HepG2 (cell line): ENCODE data around the gene JAK1. TPM values are rescaled to one million over a fixed set of nuclear protein-coding genes. Genes with fewer than 3 reads are reported as not detected.

Source experiments
- ARNT2 ChIP-seq: sonication (generic); formaldehyde crosslinking; IDR thresholded peaks from 2 replicates; pipeline ENCODE4 v1.8.0; 2022; ENCODE audit warnings: mild to moderate bottlenecking, low read depth, missing genetic modification reagents, moderate library complexity
- FOXM1 ChIP-seq: sonication (generic); formaldehyde crosslinking; IDR thresholded peaks from 2 replicates; pipeline ENCODE4 v1.5.0; 2020; ENCODE audit warnings: missing genetic modification reagents
- KDM4B ChIP-seq: sonication (generic); formaldehyde crosslinking; IDR thresholded peaks from 2 replicates; pipeline ENCODE4 v1.4.0; 2020; ENCODE audit warnings: missing genetic modification reagents
- MEF2D ChIP-seq: sonication (generic); formaldehyde crosslinking; IDR thresholded peaks from 2 replicates; pipeline ENCODE4 v1.5.1; 2020; ENCODE audit warnings: mild to moderate bottlenecking, missing genetic modification reagents
- ZNF317 ChIP-seq: sonication (generic); formaldehyde crosslinking; IDR thresholded peaks from 2 replicates; pipeline ENCODE4 v1.5.0; 2020; ENCODE audit warnings: mild to moderate bottlenecking, missing genetic modification reagents
- polyA plus RNA-seq, 8 experiments: library from polyadenylated mRNA; depleted of rRNA in 3 of 8; stranded (reverse) in 7 of 8; unstranded in 1 of 8; fragments of >200 nt; fragmentation: Illumina TruSeq in 4 of 8; extraction: Trizol in 4 of 8; gene quantifications; 2 replicates each; pipeline versions ENCODE4 v1.2.1 to v1.2.3, GENCODE V29; 2011 to 2016; ENCODE audit warnings: low read depth in 4 of 8, missing spikeins in 1 of 8, mixed read lengths in 1 of 8; ENCODE audit not compliant: insufficient read depth in 1 of 8
- total RNA-seq, 5 experiments: library from RNA; depleted of rRNA; stranded (reverse); fragments of >200 nt; fragmentation: Illumina TruSeq; extraction: Trizol; gene quantifications; 2 replicates each; pipeline ENCODE4 v1.2.3, GENCODE V29; 2016; ENCODE audit warnings: low read depth in 1 of 5
- TF ChIP-seq, protein P1 (sequence below): sonication (generic); formaldehyde crosslinking; IDR thresholded peaks from 2 replicates; pipeline ENCODE4 v1.4.0; 2020; ENCODE audit warnings: missing genetic modification reagents
- TF ChIP-seq, protein P2 (sequence below): sonication (generic); formaldehyde crosslinking; IDR thresholded peaks from 2 replicates; pipeline ENCODE4 v1.4.0; 2020; ENCODE audit warnings: missing genetic modification reagents, borderline replicate concordance
- TF ChIP-seq, protein P3 (sequence below): sonication (generic); formaldehyde crosslinking; IDR thresholded peaks from 2 replicates; pipeline ENCODE4 v1.8.1; 2023; ENCODE audit warnings: mild to moderate bottlenecking, missing genetic modification reagents
- TF ChIP-seq, protein P4 (sequence below), 2 experiments: IDR thresholded peaks; 2 replicates each; pipeline ENCODE4 v1.6.1; 2011 to 2012; ENCODE audit warnings: low read length in 2 of 2, borderline replicate concordance in 1 of 2, low read depth in 1 of 2, mild to moderate bottlenecking in 1 of 2, moderate library complexity in 1 of 2
- TF ChIP-seq, protein P5 (sequence below): sonication (generic); formaldehyde crosslinking; IDR thresholded peaks from 2 replicates; pipeline ENCODE4 v1.5.1; 2020; ENCODE audit warnings: missing genetic modification reagents, mild to moderate bottlenecking, borderline replicate concordance
- TF ChIP-seq, protein P6 (sequence below): sonication (generic); formaldehyde crosslinking; IDR thresholded peaks from 2 replicates; pipeline ENCODE4 v1.4.0; 2020; ENCODE audit warnings: missing genetic modification reagents

The JAK1 gene
- total and polyA plus RNA-seq, 2 of the 13 experiments (the other 11 are each of a cell fraction or from before 2014, with no cell fraction given), result 23.9 to 42.4 TPM

DNA sequence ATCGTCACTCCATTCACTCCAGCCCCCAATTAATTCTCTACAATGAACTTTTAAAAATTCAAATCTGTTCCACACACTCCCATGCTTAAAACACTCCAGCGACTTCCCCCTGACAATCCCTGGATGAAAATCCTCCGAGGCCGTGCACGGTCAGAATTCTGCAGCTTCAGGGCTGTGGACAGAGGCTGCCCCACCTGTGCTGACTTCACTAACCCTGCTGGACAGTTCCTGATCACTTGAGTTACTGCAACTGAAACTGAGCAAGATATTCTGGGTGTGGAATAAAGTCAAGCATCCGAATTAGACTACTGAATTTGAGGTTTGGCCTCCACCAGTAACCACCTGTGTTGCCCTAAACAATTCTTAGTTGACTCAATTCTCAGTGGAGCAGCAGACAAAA lies 1.0 kb upstream of the JAK1 start (continued):
- TF ChIP-seq, protein P1, sequence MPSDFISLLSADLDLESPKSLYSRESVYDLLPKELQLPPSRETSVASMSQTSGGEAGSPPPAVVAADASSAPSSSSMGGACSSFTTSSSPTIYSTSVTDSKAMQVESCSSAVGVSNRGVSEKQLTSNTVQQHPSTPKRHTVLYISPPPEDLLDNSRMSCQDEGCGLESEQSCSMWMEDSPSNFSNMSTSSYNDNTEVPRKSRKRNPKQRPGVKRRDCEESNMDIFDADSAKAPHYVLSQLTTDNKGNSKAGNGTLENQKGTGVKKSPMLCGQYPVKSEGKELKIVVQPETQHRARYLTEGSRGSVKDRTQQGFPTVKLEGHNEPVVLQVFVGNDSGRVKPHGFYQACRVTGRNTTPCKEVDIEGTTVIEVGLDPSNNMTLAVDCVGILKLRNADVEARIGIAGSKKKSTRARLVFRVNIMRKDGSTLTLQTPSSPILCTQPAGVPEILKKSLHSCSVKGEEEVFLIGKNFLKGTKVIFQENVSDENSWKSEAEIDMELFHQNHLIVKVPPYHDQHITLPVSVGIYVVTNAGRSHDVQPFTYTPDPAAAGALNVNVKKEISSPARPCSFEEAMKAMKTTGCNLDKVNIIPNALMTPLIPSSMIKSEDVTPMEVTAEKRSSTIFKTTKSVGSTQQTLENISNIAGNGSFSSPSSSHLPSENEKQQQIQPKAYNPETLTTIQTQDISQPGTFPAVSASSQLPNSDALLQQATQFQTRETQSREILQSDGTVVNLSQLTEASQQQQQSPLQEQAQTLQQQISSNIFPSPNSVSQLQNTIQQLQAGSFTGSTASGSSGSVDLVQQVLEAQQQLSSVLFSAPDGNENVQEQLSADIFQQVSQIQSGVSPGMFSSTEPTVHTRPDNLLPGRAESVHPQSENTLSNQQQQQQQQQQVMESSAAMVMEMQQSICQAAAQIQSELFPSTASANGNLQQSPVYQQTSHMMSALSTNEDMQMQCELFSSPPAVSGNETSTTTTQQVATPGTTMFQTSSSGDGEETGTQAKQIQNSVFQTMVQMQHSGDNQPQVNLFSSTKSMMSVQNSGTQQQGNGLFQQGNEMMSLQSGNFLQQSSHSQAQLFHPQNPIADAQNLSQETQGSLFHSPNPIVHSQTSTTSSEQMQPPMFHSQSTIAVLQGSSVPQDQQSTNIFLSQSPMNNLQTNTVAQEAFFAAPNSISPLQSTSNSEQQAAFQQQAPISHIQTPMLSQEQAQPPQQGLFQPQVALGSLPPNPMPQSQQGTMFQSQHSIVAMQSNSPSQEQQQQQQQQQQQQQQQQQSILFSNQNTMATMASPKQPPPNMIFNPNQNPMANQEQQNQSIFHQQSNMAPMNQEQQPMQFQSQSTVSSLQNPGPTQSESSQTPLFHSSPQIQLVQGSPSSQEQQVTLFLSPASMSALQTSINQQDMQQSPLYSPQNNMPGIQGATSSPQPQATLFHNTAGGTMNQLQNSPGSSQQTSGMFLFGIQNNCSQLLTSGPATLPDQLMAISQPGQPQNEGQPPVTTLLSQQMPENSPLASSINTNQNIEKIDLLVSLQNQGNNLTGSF (CRISPR knock-in tag), result no peak
- 0 out of 2 replicates have a peak, but pooled peaks have one; percentile 40 for TF ChIP-seq ZNF317
- TF ChIP-seq KDM4B (CRISPR knock-in tag), result no peak
- TF ChIP-seq, protein P2, sequence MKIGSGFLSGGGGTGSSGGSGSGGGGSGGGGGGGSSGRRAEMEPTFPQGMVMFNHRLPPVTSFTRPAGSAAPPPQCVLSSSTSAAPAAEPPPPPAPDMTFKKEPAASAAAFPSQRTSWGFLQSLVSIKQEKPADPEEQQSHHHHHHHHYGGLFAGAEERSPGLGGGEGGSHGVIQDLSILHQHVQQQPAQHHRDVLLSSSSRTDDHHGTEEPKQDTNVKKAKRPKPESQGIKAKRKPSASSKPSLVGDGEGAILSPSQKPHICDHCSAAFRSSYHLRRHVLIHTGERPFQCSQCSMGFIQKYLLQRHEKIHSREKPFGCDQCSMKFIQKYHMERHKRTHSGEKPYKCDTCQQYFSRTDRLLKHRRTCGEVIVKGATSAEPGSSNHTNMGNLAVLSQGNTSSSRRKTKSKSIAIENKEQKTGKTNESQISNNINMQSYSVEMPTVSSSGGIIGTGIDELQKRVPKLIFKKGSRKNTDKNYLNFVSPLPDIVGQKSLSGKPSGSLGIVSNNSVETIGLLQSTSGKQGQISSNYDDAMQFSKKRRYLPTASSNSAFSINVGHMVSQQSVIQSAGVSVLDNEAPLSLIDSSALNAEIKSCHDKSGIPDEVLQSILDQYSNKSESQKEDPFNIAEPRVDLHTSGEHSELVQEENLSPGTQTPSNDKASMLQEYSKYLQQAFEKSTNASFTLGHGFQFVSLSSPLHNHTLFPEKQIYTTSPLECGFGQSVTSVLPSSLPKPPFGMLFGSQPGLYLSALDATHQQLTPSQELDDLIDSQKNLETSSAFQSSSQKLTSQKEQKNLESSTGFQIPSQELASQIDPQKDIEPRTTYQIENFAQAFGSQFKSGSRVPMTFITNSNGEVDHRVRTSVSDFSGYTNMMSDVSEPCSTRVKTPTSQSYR (CRISPR knock-in tag), result no peak
- TF ChIP-seq, protein P3, sequence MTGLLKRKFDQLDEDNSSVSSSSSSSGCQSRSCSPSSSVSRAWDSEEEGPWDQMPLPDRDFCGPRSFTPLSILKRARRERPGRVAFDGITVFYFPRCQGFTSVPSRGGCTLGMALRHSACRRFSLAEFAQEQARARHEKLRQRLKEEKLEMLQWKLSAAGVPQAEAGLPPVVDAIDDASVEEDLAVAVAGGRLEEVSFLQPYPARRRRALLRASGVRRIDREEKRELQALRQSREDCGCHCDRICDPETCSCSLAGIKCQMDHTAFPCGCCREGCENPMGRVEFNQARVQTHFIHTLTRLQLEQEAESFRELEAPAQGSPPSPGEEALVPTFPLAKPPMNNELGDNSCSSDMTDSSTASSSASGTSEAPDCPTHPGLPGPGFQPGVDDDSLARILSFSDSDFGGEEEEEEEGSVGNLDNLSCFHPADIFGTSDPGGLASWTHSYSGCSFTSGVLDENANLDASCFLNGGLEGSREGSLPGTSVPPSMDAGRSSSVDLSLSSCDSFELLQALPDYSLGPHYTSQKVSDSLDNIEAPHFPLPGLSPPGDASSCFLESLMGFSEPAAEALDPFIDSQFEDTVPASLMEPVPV (CRISPR knock-in tag), result no peak
- no peak for TF ChIP-seq ARNT2 (CRISPR knock-in tag)
- TF ChIP-seq FOXM1 (CRISPR knock-in tag), result no peak
- TF ChIP-seq, protein P4, sequence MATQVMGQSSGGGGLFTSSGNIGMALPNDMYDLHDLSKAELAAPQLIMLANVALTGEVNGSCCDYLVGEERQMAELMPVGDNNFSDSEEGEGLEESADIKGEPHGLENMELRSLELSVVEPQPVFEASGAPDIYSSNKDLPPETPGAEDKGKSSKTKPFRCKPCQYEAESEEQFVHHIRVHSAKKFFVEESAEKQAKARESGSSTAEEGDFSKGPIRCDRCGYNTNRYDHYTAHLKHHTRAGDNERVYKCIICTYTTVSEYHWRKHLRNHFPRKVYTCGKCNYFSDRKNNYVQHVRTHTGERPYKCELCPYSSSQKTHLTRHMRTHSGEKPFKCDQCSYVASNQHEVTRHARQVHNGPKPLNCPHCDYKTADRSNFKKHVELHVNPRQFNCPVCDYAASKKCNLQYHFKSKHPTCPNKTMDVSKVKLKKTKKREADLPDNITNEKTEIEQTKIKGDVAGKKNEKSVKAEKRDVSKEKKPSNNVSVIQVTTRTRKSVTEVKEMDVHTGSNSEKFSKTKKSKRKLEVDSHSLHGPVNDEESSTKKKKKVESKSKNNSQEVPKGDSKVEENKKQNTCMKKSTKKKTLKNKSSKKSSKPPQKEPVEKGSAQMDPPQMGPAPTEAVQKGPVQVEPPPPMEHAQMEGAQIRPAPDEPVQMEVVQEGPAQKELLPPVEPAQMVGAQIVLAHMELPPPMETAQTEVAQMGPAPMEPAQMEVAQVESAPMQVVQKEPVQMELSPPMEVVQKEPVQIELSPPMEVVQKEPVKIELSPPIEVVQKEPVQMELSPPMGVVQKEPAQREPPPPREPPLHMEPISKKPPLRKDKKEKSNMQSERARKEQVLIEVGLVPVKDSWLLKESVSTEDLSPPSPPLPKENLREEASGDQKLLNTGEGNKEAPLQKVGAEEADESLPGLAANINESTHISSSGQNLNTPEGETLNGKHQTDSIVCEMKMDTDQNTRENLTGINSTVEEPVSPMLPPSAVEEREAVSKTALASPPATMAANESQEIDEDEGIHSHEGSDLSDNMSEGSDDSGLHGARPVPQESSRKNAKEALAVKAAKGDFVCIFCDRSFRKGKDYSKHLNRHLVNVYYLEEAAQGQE (IDR thresholded peaks at IDR 0.05; ENCODE audit: borderline replicate concordance in 1 of 2, low read depth in 1 of 2, low read length in 2 of 2), result peak; percentile 57 to 92
- TF ChIP-seq, protein P5, sequence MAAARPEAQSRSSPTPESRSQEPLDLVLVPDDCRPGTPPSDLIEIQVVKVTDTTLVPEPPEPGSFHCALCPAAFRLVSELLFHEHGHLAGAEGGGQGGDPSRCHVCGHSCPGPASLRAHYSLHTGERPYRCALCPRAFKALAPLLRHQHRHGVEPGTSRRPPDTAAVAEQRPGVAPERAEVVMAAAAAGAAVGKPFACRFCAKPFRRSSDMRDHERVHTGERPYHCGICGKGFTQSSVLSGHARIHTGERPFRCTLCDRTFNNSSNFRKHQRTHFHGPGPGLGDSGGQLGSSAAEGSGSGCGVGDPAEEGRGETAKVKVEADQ (CRISPR knock-in tag), result no peak
- TF ChIP-seq, protein P6, sequence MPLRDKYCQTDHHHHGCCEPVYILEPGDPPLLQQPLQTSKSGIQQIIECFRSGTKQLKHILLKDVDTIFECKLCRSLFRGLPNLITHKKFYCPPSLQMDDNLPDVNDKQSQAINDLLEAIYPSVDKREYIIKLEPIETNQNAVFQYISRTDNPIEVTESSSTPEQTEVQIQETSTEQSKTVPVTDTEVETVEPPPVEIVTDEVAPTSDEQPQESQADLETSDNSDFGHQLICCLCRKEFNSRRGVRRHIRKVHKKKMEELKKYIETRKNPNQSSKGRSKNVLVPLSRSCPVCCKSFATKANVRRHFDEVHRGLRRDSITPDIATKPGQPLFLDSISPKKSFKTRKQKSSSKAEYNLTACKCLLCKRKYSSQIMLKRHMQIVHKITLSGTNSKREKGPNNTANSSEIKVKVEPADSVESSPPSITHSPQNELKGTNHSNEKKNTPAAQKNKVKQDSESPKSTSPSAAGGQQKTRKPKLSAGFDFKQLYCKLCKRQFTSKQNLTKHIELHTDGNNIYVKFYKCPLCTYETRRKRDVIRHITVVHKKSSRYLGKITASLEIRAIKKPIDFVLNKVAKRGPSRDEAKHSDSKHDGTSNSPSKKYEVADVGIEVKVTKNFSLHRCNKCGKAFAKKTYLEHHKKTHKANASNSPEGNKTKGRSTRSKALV (CRISPR knock-in tag), result no peak
- TF ChIP-seq MEF2D (CRISPR knock-in tag), result 0 out of 2 replicates have a peak, but pooled peaks have one; percentile 26
